HepG2 (cell line): ENCODE data around the gene CEP55. TPM values are rescaled to one million over a fixed set of nuclear protein-coding genes. Genes with fewer than 3 reads are reported as not detected.
A peak's percentile ranks its signal among the peaks of the same experiment; 100 is the strongest.

Experiments
- CREB1 ChIP-seq, 2 experiments: fragments of 450-650 bp in 1 of 2; IDR thresholded peaks; 2 replicates each; pipeline ENCODE4 v1.6.1; 2016 to 2017; ENCODE audit warnings: control low read depth in 1 of 2, mild to moderate bottlenecking in 1 of 2, missing compliant biosample characterization in 1 of 2, missing genetic modification characterization in 1 of 2
- ERF ChIP-seq: IDR thresholded peaks from 2 replicates; pipeline ENCODE4 v1.6.1; 2018; ENCODE audit warnings: missing biosample characterization, missing genetic modification reagents
- HNF1B ChIP-seq: sonication (generic); formaldehyde crosslinking; IDR thresholded peaks from 2 replicates; pipeline ENCODE4 v1.5.1; 2020; ENCODE audit warnings: mild to moderate bottlenecking, moderate library complexity, missing genetic modification reagents
- KDM6A ChIP-seq: IDR thresholded peaks from 2 replicates; pipeline ENCODE4 v1.6.1; 2016; ENCODE audit warnings: low read depth
- KLF6 ChIP-seq: IDR thresholded peaks from 2 replicates; pipeline ENCODE4 v1.8.0; 2016; ENCODE audit warnings: missing biosample characterization, missing genetic modification reagents
- NCOA1 ChIP-seq: sonication (generic); formaldehyde crosslinking; IDR thresholded peaks from 2 replicates; pipeline ENCODE4 v1.9.0; 2021; ENCODE audit warnings: missing genetic modification reagents
- NCOA2 ChIP-seq: sonication (generic); formaldehyde crosslinking; IDR thresholded peaks from 2 replicates; pipeline ENCODE4 v1.8.0; 2022; ENCODE audit warnings: inconsistent platforms
- NFE2 ChIP-seq: sonication (generic); formaldehyde crosslinking; IDR thresholded peaks from 2 replicates; pipeline ENCODE4 v1.4.0; 2020; ENCODE audit warnings: missing genetic modification reagents
- PCBP2 ChIP-seq: fragments of 200-400 bp; formaldehyde crosslinking; optimal IDR thresholded peaks from 2 replicates; pipeline ENCODE3; 2018; ENCODE audit warnings: low read length, low read depth; ENCODE audit not compliant: poor library complexity, severe bottlenecking
- POLR2AphosphoS2 ChIP-seq: IDR thresholded peaks from 2 replicates; pipeline ENCODE4 v1.6.1; 2011; ENCODE audit warnings: low read depth, low read length, improper control_type of control experiment
- RBM22 ChIP-seq: fragments of 200-400 bp; formaldehyde crosslinking; optimal IDR thresholded peaks from 2 replicates; pipeline ENCODE3; 2017; ENCODE audit warnings: mild to moderate bottlenecking, low read length, moderate library complexity
- RCOR2 ChIP-seq: IDR thresholded peaks from 2 replicates; pipeline ENCODE4 v1.6.1; 2016; ENCODE audit warnings: missing biosample characterization, missing genetic modification reagents
- SRSF9 ChIP-seq: fragments of 200-400 bp; formaldehyde crosslinking; IDR thresholded peaks from 2 replicates; pipeline ENCODE4 v1.6.1; 2018; ENCODE audit warnings: borderline replicate concordance, mild to moderate bottlenecking, low read depth, low read length; ENCODE audit not compliant: insufficient read depth, poor library complexity, severe bottlenecking
- SUZ12 ChIP-seq: fragments of 150-350 bp; IDR thresholded peaks from 2 replicates; pipeline ENCODE4 v1.6.1; 2014; ENCODE audit warnings: low read depth, low read length
- ZBTB2 ChIP-seq: sonication (generic); formaldehyde crosslinking; IDR thresholded peaks from 2 replicates; pipeline ENCODE4 v1.8.0; 2022; ENCODE audit warnings: low read depth, missing genetic modification reagents
- ZFP41 ChIP-seq: sonication (generic); formaldehyde crosslinking; IDR thresholded peaks from 2 replicates; pipeline ENCODE4 v1.4.0; 2020; ENCODE audit warnings: mild to moderate bottlenecking, missing genetic modification reagents, borderline replicate concordance
- ZGPAT ChIP-seq: IDR thresholded peaks from 2 replicates; pipeline ENCODE4 v1.6.1; 2016; ENCODE audit warnings: mild to moderate bottlenecking
- ZNF121 ChIP-seq: sonication (generic); formaldehyde crosslinking; IDR thresholded peaks from 2 replicates; pipeline ENCODE4 v1.5.0; 2020; ENCODE audit warnings: mild to moderate bottlenecking, missing genetic modification reagents
- ZNF160 ChIP-seq: sonication (generic); formaldehyde crosslinking; IDR thresholded peaks from 2 replicates; pipeline ENCODE4 v1.8.0; 2022; ENCODE audit warnings: mild to moderate bottlenecking, inconsistent platforms, missing genetic modification reagents
- ZNF292 ChIP-seq: sonication (generic); formaldehyde crosslinking; IDR thresholded peaks from 2 replicates; pipeline ENCODE4 v1.8.1; 2022; ENCODE audit warnings: mild to moderate bottlenecking, low read depth, missing genetic modification reagents, borderline replicate concordance
- ZNF296 ChIP-seq: sonication (generic); formaldehyde crosslinking; conservative IDR thresholded peaks from 2 replicates; pipeline ENCODE4 v1.5.0; 2020; ENCODE audit warnings: mild to moderate bottlenecking, missing genetic modification reagents
- ZNF549 ChIP-seq: sonication (generic); formaldehyde crosslinking; IDR thresholded peaks from 2 replicates; pipeline ENCODE4 v1.5.0; 2020; ENCODE audit warnings: missing genetic modification reagents
- ZNF558 ChIP-seq: sonication (generic); formaldehyde crosslinking; IDR thresholded peaks from 2 replicates; pipeline ENCODE4 v1.9.0; 2022; ENCODE audit warnings: mild to moderate bottlenecking, missing genetic modification reagents, borderline replicate concordance
- ZNF615 ChIP-seq: sonication (generic); formaldehyde crosslinking; IDR thresholded peaks from 2 replicates; pipeline ENCODE4 v1.5.0; 2020; ENCODE audit warnings: mild to moderate bottlenecking, missing genetic modification reagents, borderline replicate concordance
- ZNF773 ChIP-seq: sonication (generic); formaldehyde crosslinking; IDR thresholded peaks from 2 replicates; pipeline ENCODE4 v1.4.0; 2020; ENCODE audit warnings: missing genetic modification reagents, borderline replicate concordance
- ZNF777 ChIP-seq: sonication (generic); formaldehyde crosslinking; IDR thresholded peaks from 2 replicates; pipeline ENCODE4 v1.4.0; 2020; ENCODE audit warnings: missing genetic modification reagents
- ZNF83 ChIP-seq: sonication (generic); formaldehyde crosslinking; IDR thresholded peaks from 2 replicates; pipeline ENCODE4 v1.4.0; 2020; ENCODE audit warnings: missing genetic modification reagents, mild to moderate bottlenecking, borderline replicate concordance
- ZNF850 ChIP-seq: sonication (generic); formaldehyde crosslinking; conservative IDR thresholded peaks from 2 replicates; pipeline ENCODE4 v1.9.0; 2021; ENCODE audit warnings: mild to moderate bottlenecking, missing genetic modification reagents
- polyA plus RNA-seq, 8 experiments: library from polyadenylated mRNA; depleted of rRNA in 3 of 8; stranded (reverse) in 7 of 8; unstranded in 1 of 8; fragments of >200 nt; fragmentation: Illumina TruSeq in 4 of 8; extraction: Trizol in 4 of 8; gene quantifications; 2 replicates each; pipeline versions ENCODE4 v1.2.1 to v1.2.3, GENCODE V29; 2011 to 2016; ENCODE audit warnings: low read depth in 4 of 8, missing spikeins in 1 of 8, mixed read lengths in 1 of 8; ENCODE audit not compliant: insufficient read depth in 1 of 8
- total RNA-seq, 5 experiments: library from RNA; depleted of rRNA; stranded (reverse); fragments of >200 nt; fragmentation: Illumina TruSeq; extraction: Trizol; gene quantifications; 2 replicates each; pipeline ENCODE4 v1.2.3, GENCODE V29; 2016; ENCODE audit warnings: low read depth in 1 of 5

Gene CEP55
- total and polyA plus RNA-seq, 2 of the 13 experiments (the other 11 are each of a cell fraction or from before 2014, with no cell fraction given): 6.5 to 17.1 TPM

GRCh38 chr10:93496322-93497041, at the start of gene CEP55 (continued):
- TF ChIP-seq ZNF558 (CRISPR knock-in tag) (no peak), PCBP2 (no peak), NCOA1 (CRISPR knock-in tag) (no peak), ZFP41 (CRISPR knock-in tag) (no peak), ZBTB2 (CRISPR knock-in tag) (peak; percentile 80), KLF6 (CRISPR knock-in tag) (0 out of 2 replicates have a peak, but pooled peaks have one; percentile 67), SRSF9 (no peak), ZNF777 (no peak), ZNF549 (CRISPR knock-in tag) (no peak), POLR2AphosphoS2 (no peak), SUZ12 (no peak), ZNF160 (CRISPR knock-in tag) (peak; percentile 54; the same call in 1 of the 2 replicates), ZNF773 (CRISPR knock-in tag) (no peak), NCOA2 (no peak), ZNF292 (CRISPR knock-in tag) (no peak), ZNF850 (CRISPR knock-in tag) (no peak), ZNF121 (CRISPR knock-in tag) (no peak), ZNF83 (CRISPR knock-in tag) (0 out of 2 replicates have a peak, but pooled peaks have one; percentile 24), CREB1 (IDR thresholded peaks at IDR 0.05) (peak; percentile 89), CREB1 (CRISPR knock-in tag; IDR thresholded peaks at IDR 0.05) (peak; percentile 90), ERF (peak; percentile 80), ZNF296 (no peak), HNF1B (CRISPR knock-in tag) (peak; percentile 79), ZGPAT (CRISPR knock-in tag) (peak; percentile 68; the same call in 1 of the 2 replicates), NFE2 (CRISPR knock-in tag) (no peak), KDM6A (CRISPR knock-in tag) (no peak), RCOR2 (CRISPR knock-in tag) (no peak), RBM22 (no peak), ZNF615 (CRISPR knock-in tag) (no peak)
